ENCODE measurements around the gene DNASE1L2.

Gene DNASE1L2

GRCh38 chr16:2251296-2252111 lies 15.3 kb downstream of the DNASE1L2 start, which contains the start of gene ECI1 (continued):
- TF ChIP-seq ZNF610 (tag by site-specific recombination; IDR thresholded peaks at IDR 0.05; ENCODE audit: borderline replicate concordance): peak; percentile 91; the same call in 1 of the 2 replicates
- TF ChIP-seq ZNF18 (tag by site-specific recombination; IDR thresholded peaks at IDR 0.05): peak; percentile 12; the same call in 1 of the 2 replicates
- TF ChIP-seq, protein P1, sequence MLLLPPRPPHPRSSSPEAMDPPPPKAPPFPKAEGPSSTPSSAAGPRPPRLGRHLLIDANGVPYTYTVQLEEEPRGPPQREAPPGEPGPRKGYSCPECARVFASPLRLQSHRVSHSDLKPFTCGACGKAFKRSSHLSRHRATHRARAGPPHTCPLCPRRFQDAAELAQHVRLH (tag by site-specific recombination; IDR thresholded peaks at IDR 0.05): peak; percentile 44
- TF ChIP-seq ZNF10 (tag by site-specific recombination; IDR thresholded peaks at IDR 0.05): no peak
- TF ChIP-seq ZNF280C (tag by site-specific recombination; IDR thresholded peaks at IDR 0.05): no peak
- no peak for TF ChIP-seq ZNF776 (tag by site-specific recombination; IDR thresholded peaks at IDR 0.05; ENCODE audit: borderline replicate concordance)
- TF ChIP-seq, protein P2, sequence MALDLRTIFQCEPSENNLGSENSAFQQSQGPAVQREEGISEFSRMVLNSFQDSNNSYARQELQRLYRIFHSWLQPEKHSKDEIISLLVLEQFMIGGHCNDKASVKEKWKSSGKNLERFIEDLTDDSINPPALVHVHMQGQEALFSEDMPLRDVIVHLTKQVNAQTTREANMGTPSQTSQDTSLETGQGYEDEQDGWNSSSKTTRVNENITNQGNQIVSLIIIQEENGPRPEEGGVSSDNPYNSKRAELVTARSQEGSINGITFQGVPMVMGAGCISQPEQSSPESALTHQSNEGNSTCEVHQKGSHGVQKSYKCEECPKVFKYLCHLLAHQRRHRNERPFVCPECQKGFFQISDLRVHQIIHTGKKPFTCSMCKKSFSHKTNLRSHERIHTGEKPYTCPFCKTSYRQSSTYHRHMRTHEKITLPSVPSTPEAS (tag by site-specific recombination; IDR thresholded peaks at IDR 0.05): peak; percentile 27; the same call in 1 of the 2 replicates
- TF ChIP-seq PRDM1 (tag by site-specific recombination; IDR thresholded peaks at IDR 0.05): no peak

GRCh38 chr16:2252806-2253148 lies 16.5 kb downstream of the DNASE1L2 start:
- H3K4me1 ChIP-seq (ENCODE audit: control insufficient read depth, insufficient read depth, low read length): peaks cover 7% of the 10 kb centered on the region
- ChIA-PET POLR2A (interaction anchor here (1.9 to 3.7 kb wide), 4 partner anchors 14 to 58 kb away, joined by 10 to 48 read pairs (median 14); partner anchors contain the start of gene DNASE1L2), CTCF (interaction anchor here (0.6 to 1.9 kb wide), 5 partner anchors 10 to 249 kb away, joined by 3 to 14 read pairs (median 3); no protein-coding TSS in a partner anchor)
- peak overlapping the region; percentile 28; the same call in 1 of the 2 replicates for H3K27ac ChIP-seq (ENCODE audit: extremely low read depth, low read depth, low read length)
- no peaks in the 10 kb centered on the region for H3K9me3 ChIP-seq (ENCODE audit: control insufficient read depth, insufficient read depth, low read depth, low read length)
- H3K36me3 ChIP-seq (ENCODE audit: control insufficient read depth in 2 of 2, insufficient read depth in 1 of 2, low read length in 2 of 2): peaks cover 44 to 64% of the 10 kb centered on the region in 2 experiments
- no peak overlapping the region for H3K4me3 ChIP-seq (ENCODE audit: low read depth, low read length)
- TF ChIP-seq BCL11B (tag by site-specific recombination; IDR thresholded peaks at IDR 0.05; ENCODE audit: low read depth) (no peak), KLF8 (tag by site-specific recombination; IDR thresholded peaks at IDR 0.05) (0 out of 2 replicates have a peak, but pooled peaks have one; percentile 11), ZNF280C (tag by site-specific recombination; IDR thresholded peaks at IDR 0.05) (no peak), PRDM1 (tag by site-specific recombination; IDR thresholded peaks at IDR 0.05) (peak; percentile 83), ZNF18 (tag by site-specific recombination; IDR thresholded peaks at IDR 0.05) (no peak), ZSCAN16 (tag by site-specific recombination; IDR thresholded peaks at IDR 0.05) (no peak), ZFP69B (tag by site-specific recombination; IDR thresholded peaks at IDR 0.05) (no peak), ZNF404 (tag by site-specific recombination; IDR thresholded peaks at IDR 0.05) (no peak), ZNF169 (tag by site-specific recombination; IDR thresholded peaks at IDR 0.05) (no peak), ZBTB17 (tag by site-specific recombination; IDR thresholded peaks at IDR 0.05) (peak; percentile 41), ZNF366 (tag by site-specific recombination; conservative IDR thresholded peaks at IDR 0.05) (peak; percentile 38; the same call in 1 of the 2 replicates), ZBTB48 (tag by site-specific recombination; IDR thresholded peaks at IDR 0.05) (no peak), OSR2 (tag by site-specific recombination; IDR thresholded peaks at IDR 0.05) (no peak), SP7 (tag by site-specific recombination; IDR thresholded peaks at IDR 0.05) (no peak), ZNF600 (tag by site-specific recombination; IDR thresholded peaks at IDR 0.05) (peak; percentile 92), ZBTB21 (tag by site-specific recombination; IDR thresholded peaks at IDR 0.05) (no peak), ZNF391 (tag by site-specific recombination; IDR thresholded peaks at IDR 0.05; ENCODE audit: borderline replicate concordance, low read depth) (no peak), RBAK (tag by site-specific recombination; IDR thresholded peaks at IDR 0.05) (no peak), ZFP3 (tag by site-specific recombination; IDR thresholded peaks at IDR 0.05; ENCODE audit: low read depth) (no peak), BCL11A (tag by site-specific recombination; IDR thresholded peaks at IDR 0.05; ENCODE audit: low read depth) (0 out of 2 replicates have a peak, but pooled peaks have one; percentile 53)

Measured in HEK293 (cell line).